Left ventricle myocardium inferior (tissue), 1 donor: ENCODE data around the gene THSD7B. TPM values are rescaled to one million over a fixed set of nuclear protein-coding genes. Genes with fewer than 3 reads are reported as not detected.

Experiments used
- DNase-seq: peaks from one replicate; pipeline ENCODE4 v3.0.0-alpha.2; 2020
- H3K27ac ChIP-seq: fragments of 200-600 bp; replicated peaks from 2 replicates; pipeline ENCODE4 v1.8.0; 2021
- H3K27me3 ChIP-seq: fragments of 200-600 bp; 2 replicates; pipeline ENCODE4 v1.8.0; 2021; ENCODE audit warnings: low read depth
- H3K36me3 ChIP-seq: fragments of 200-600 bp; 2 replicates; pipeline ENCODE4 v1.8.0; 2021
- H3K4me1 ChIP-seq: fragments of 200-600 bp; 2 replicates; pipeline ENCODE4 v1.8.0; 2021
- H3K4me3 ChIP-seq: fragments of 200-600 bp; 2 replicates; pipeline ENCODE4 v1.8.0; 2021; ENCODE audit warnings: mild to moderate bottlenecking, moderate library complexity
- H3K9me3 ChIP-seq: fragments of 200-600 bp; replicated peaks from 2 replicates; pipeline ENCODE4 v1.8.0; 2021
- intact Hi-C: fragments of 100-400 bp; cut with micrococcal nuclease; formaldehyde crosslinking; loops from one replicate; pipeline ENCODE4 v1.11.0; 2022
- total RNA-seq: library from RNA; stranded (reverse); fragmentation: NEBNext Ultra II Directional; extraction: Animal tissue kit (Norgen Biotek cat#: 25700); gene quantifications from one replicate; pipeline ENCODE4 v1.2.1, GENCODE V29; 2021
- TF ChIP-seq, protein P1 (sequence below): fragments of 200-600 bp; IDR thresholded peaks from 2 replicates; pipeline ENCODE4 v1.8.0; 2021; ENCODE audit warnings: antibody characterized with exemption, mild to moderate bottlenecking, borderline replicate concordance
- donor health status: DM: no; HTN: yes; CAD: no; lungs with severe emphysema.

Gene THSD7B
- total RNA-seq, 1 donor from 2014 or later, result 0.22 TPM

DNA sequence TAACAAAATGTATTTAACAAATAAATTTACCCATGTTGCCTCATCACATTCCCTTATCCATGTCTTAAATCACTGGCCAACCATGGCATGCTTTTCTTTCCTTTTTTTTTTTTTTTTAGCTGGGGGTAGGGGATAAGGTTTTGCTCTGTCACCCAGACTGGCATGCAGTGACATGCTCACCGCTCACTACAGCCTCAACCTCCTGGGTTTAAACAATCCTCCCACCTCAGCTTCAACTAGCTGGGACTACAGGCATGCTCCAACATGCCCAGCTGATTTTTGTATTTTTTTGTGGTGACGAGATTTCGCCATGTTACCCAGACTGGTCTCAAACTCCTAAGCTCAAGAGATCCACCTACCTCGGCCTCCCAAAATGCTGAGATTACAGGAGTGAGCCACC, 266.4 kb downstream of the THSD7B start:
- H3K9me3 ChIP-seq, result peaks cover 5% of the 10 kb centered on the region
- TF ChIP-seq, protein P1, sequence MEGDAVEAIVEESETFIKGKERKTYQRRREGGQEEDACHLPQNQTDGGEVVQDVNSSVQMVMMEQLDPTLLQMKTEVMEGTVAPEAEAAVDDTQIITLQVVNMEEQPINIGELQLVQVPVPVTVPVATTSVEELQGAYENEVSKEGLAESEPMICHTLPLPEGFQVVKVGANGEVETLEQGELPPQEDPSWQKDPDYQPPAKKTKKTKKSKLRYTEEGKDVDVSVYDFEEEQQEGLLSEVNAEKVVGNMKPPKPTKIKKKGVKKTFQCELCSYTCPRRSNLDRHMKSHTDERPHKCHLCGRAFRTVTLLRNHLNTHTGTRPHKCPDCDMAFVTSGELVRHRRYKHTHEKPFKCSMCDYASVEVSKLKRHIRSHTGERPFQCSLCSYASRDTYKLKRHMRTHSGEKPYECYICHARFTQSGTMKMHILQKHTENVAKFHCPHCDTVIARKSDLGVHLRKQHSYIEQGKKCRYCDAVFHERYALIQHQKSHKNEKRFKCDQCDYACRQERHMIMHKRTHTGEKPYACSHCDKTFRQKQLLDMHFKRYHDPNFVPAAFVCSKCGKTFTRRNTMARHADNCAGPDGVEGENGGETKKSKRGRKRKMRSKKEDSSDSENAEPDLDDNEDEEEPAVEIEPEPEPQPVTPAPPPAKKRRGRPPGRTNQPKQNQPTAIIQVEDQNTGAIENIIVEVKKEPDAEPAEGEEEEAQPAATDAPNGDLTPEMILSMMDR, result no peak
- H3K27me3 ChIP-seq, result no peaks in the 10 kb centered on the region
- intact Hi-C loops, result no loop called here
- no peaks in the 10 kb centered on the region for H3K36me3 ChIP-seq
- no peaks in the 10 kb centered on the region for H3K4me1 ChIP-seq
- no peak overlapping the region for H3K4me3 ChIP-seq
- no peak overlapping the region for H3K27ac ChIP-seq
- no peak for DNase-seq

DNA sequence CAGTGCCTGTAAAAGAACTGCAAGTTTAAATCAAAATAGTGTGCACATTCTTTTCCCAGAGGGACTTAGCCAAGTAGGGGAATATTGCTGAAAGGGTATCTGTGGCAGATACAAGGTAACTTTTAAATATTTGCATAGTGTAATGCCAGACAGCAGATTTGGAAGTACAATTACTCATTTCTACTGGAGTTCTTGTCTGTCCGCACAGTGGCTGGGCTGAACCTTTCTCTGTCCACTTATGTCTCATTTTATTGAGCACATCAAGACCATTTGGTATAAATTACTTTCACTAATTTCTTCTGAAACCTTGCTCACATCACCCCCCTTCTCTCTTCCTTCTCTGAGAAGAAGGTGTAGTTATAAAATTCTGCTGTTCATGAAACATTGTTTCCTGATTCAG, 271.3 kb downstream of the THSD7B start:
- Histone ChIP-seq H3K4me1 (no peaks in the 10 kb centered on the region), H3K4me3 (no peak overlapping the region), H3K27me3 (no peaks in the 10 kb centered on the region), H3K36me3 (no peaks in the 10 kb centered on the region), H3K9me3 (peaks cover 5% of the 10 kb centered on the region), H3K27ac (no peak overlapping the region)
- TF ChIP-seq, protein P1, result no peak
- intact Hi-C loops, result no loop called here
- no peak for DNase-seq

DNA sequence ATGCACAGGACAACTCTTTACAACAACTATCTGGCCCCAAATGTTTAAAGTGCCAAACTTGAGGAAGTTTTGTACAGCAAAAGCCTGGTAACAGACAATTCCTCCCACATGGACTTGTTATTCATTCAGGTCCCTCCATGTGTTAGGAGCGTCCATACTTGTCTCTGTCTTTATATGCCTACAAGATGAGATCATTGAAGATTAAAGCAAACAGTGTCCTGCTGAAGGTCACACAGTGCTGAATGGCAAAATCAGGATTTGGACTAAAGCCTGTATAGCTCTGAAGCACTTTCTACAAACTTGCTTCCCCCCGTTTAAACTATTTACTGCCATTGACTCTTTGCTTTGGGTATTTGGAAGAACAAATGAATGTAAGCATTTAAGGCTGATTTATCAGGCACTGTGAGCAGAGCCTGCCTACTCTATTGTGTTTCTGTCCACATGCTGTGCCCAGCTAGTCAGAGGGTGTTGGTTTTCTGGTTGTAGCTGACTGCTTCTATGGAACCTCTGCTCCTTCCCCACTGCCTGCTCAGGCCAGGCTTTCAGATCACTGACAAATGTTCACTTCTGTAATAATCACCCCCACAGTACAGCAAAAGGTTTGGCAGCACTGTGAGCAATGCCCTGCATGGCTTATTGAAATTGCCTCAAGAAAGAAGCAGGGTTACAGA, 274.3 kb downstream of the THSD7B start:
- no peaks in the 10 kb centered on the region for H3K27me3 ChIP-seq
- TF ChIP-seq, protein P1, result no peak
- H3K36me3 ChIP-seq, result no peaks in the 10 kb centered on the region
- no peaks in the 10 kb centered on the region for H3K4me1 ChIP-seq
- H3K9me3 ChIP-seq, result no peaks in the 10 kb centered on the region
- H3K27ac ChIP-seq, result no peak overlapping the region
- intact Hi-C loops, result no loop called here
- no peak overlapping the region for H3K4me3 ChIP-seq
- DNase-seq, result no peak

DNA sequence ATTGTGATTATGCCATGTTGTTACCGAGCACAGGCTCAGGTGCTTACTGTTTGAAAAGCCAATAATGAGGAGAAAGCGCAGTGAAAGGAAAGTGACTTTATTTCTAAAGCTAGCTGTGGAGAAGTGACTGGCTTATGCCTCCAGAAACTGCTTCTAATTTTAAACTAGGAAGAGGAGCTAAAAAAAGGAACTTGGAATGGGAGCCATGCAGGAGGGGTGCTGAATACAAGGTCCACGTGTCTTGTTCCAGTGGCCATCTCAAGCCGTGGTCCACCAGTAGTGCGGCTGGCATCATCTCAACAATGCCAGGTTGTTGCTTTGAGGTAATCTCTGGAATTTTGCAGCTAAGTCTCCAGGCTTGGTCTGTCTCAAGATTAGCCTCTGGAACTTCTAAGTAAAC, 282.0 kb downstream of the THSD7B start:
- no peaks in the 10 kb centered on the region for H3K27me3 ChIP-seq
- no peaks in the 10 kb centered on the region for H3K9me3 ChIP-seq
- no peak overlapping the region for H3K27ac ChIP-seq
- no peak for DNase-seq
- TF ChIP-seq, protein P1, result no peak
- intact Hi-C loops, result no loop called here
- no peaks in the 10 kb centered on the region for H3K36me3 ChIP-seq
- peaks cover 12% of the 10 kb centered on the region for H3K4me1 ChIP-seq
- no peak overlapping the region for H3K4me3 ChIP-seq

DNA sequence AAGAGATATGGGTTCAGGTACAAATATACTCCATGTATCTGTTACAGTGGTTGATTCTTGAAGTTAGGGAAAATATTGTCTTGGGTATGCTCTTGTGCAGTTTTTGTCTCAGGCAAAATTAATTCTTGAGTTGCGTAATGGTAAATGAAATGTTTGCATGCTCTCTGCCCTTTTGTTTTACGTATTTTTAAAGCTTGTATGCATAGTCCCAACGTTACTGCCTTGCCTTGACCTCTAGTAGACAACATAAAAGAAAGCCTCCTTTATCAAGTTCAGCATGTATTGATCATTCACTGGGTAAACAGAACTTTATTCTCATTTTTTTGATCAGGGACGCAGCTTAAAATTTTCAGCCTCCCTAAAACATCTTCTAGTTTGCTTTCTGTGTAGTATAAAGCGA, 283.1 kb downstream of the THSD7B start:
- Histone ChIP-seq H3K4me1 (peaks cover 12% of the 10 kb centered on the region), H3K4me3 (no peak overlapping the region), H3K36me3 (no peaks in the 10 kb centered on the region), H3K27me3 (no peaks in the 10 kb centered on the region), H3K9me3 (no peaks in the 10 kb centered on the region), H3K27ac (no peak overlapping the region)
- TF ChIP-seq, protein P1, result no peak
- intact Hi-C loops, result no loop called here
- DNase-seq, result no peak

DNA sequence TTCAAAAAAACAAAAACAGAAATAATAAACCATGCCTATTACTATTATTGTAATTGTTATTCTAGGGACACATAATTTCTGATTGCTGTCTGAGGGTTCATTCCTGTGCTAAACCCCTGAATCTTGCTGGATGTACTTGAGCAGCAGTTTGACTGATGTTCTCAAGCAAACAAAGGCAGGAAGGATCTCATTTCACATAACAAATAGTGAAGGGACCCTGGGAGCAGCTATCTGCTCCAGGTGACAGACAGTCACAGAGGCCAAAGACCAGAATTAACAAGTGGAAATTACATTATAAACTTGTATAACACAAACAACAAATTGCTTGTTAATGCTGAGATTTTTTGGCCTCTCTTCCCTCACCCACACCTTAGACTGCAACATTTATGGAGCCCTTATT, 284.2 kb downstream of the THSD7B start:
- no peak for DNase-seq
- intact Hi-C loops, result no loop called here

More for the DNA sequence above, 284.2 kb downstream of the THSD7B start:
- H3K27me3 ChIP-seq, result no peaks in the 10 kb centered on the region
- peaks cover 12% of the 10 kb centered on the region for H3K4me1 ChIP-seq
- no peaks in the 10 kb centered on the region for H3K9me3 ChIP-seq
- no peak overlapping the region for H3K4me3 ChIP-seq
- no peaks in the 10 kb centered on the region for H3K36me3 ChIP-seq
- no peak overlapping the region for H3K27ac ChIP-seq
- TF ChIP-seq, protein P1, result no peak
